ENCODE measurements around the gene KLF7.
A peak's percentile ranks its signal among the peaks of the same experiment; 100 is the strongest.

KLF7 gene

GRCh38 chr2:207107551-207107950 is 58.2 kb downstream of the KLF7 start:
- Histone ChIP-seq H3K27ac (ENCODE audit: poor library complexity, severe bottlenecking) (no peak overlapping the region), H3K9me3 (ENCODE audit: severe bottlenecking) (no peaks in the 10 kb centered on the region), H3K27me3 (ENCODE audit: insufficient read depth, poor library complexity, severe bottlenecking) (no peaks in the 10 kb centered on the region), H3K4me3 (ENCODE audit: severe bottlenecking) (no peak overlapping the region), H3K4me1 (ENCODE audit: insufficient read depth, poor library complexity, severe bottlenecking) (no peaks in the 10 kb centered on the region), H3K36me3 (ENCODE audit: low read depth) (peaks cover 100% of the 10 kb centered on the region)
- no peak for TF ChIP-seq CTCF (IDR thresholded peaks at IDR 0.05; ENCODE audit: poor library complexity, severe bottlenecking)
- no peak for ATAC-seq (ENCODE audit: low read depth)
- no peak for DNase-seq (ENCODE audit: low spot score)

- no peak for DNase-seq (ENCODE audit: low spot score)
- Histone ChIP-seq H3K4me3 (ENCODE audit: severe bottlenecking) (no peak overlapping the region), H3K36me3 (ENCODE audit: low read depth) (peaks cover 100% of the 10 kb centered on the region), H3K9me3 (ENCODE audit: severe bottlenecking) (no peaks in the 10 kb centered on the region), H3K27ac (ENCODE audit: poor library complexity, severe bottlenecking) (no peak overlapping the region), H3K27me3 (ENCODE audit: insufficient read depth, poor library complexity, severe bottlenecking) (no peaks in the 10 kb centered on the region), H3K4me1 (ENCODE audit: insufficient read depth, poor library complexity, severe bottlenecking) (no peaks in the 10 kb centered on the region)
- TF ChIP-seq CTCF (IDR thresholded peaks at IDR 0.05; ENCODE audit: poor library complexity, severe bottlenecking) = no peak
- ATAC-seq (ENCODE audit: low read depth) = no peak
These were observed 58.6 kb downstream of the KLF7 start for GRCh38 chr2:207107131-207107530.

- TF ChIP-seq CTCF (IDR thresholded peaks at IDR 0.05; ENCODE audit: poor library complexity, severe bottlenecking) = no peak
- peak; percentile 51; the same call in 2 of the 3 replicates for ATAC-seq (ENCODE audit: low read depth)
- H3K36me3 ChIP-seq (ENCODE audit: low read depth) = peaks cover 89% of the 10 kb centered on the region
- H3K4me3 ChIP-seq (ENCODE audit: severe bottlenecking) = no peak overlapping the region
- H3K27me3 ChIP-seq (ENCODE audit: insufficient read depth, poor library complexity, severe bottlenecking) = no peaks in the 10 kb centered on the region
- no peak overlapping the region for H3K27ac ChIP-seq (ENCODE audit: poor library complexity, severe bottlenecking)
- no peak for DNase-seq (ENCODE audit: low spot score)
- no peaks in the 10 kb centered on the region for H3K9me3 ChIP-seq (ENCODE audit: severe bottlenecking)
- H3K4me1 ChIP-seq (ENCODE audit: insufficient read depth, poor library complexity, severe bottlenecking) = no peaks in the 10 kb centered on the region
These were observed 62.6 kb downstream of the KLF7 start for GRCh38 chr2:207103132-207103531.

GRCh38 chr2:207101984-207102383 is 63.8 kb downstream of the KLF7 start:
- DNase-seq (ENCODE audit: low spot score) (no peak), ATAC-seq (ENCODE audit: low read depth) (no peak)
- TF ChIP-seq CTCF (IDR thresholded peaks at IDR 0.05; ENCODE audit: poor library complexity, severe bottlenecking) = no peak
- Histone ChIP-seq H3K27ac (ENCODE audit: poor library complexity, severe bottlenecking) (no peak overlapping the region), H3K4me3 (ENCODE audit: severe bottlenecking) (no peak overlapping the region), H3K9me3 (ENCODE audit: severe bottlenecking) (no peaks in the 10 kb centered on the region), H3K4me1 (ENCODE audit: insufficient read depth, poor library complexity, severe bottlenecking) (no peaks in the 10 kb centered on the region), H3K27me3 (ENCODE audit: insufficient read depth, poor library complexity, severe bottlenecking) (no peaks in the 10 kb centered on the region), H3K36me3 (ENCODE audit: low read depth) (peaks cover 89% of the 10 kb centered on the region)

DNA sequence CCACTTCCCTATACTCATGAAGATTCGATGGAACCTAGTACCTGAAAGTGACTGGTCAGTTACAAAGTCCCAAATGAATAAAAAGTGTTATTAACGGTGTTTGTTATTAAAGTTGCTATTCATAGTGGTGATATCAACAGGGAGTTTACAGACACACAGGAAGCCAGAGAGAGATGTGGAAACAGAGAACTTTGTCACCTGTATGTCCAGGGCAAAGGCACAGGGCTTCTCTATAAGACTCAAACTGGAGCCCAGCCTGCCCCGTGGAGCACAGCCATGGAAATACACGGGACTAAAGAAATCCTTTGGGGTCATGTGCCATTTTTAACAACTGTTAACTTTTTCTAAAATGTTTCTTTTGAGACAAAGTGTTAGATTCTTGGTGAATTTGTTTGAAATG is 68.5 kb downstream of the KLF7 start:
- TF ChIP-seq CTCF (IDR thresholded peaks at IDR 0.05; ENCODE audit: poor library complexity, severe bottlenecking) = no peak
- H3K4me3 ChIP-seq (ENCODE audit: severe bottlenecking) = no peak overlapping the region
- no peaks in the 10 kb centered on the region for H3K4me1 ChIP-seq (ENCODE audit: insufficient read depth, poor library complexity, severe bottlenecking)
- DNase-seq (ENCODE audit: low spot score) (no peak), ATAC-seq (ENCODE audit: low read depth) (no peak)
- H3K27ac ChIP-seq (ENCODE audit: poor library complexity, severe bottlenecking) = no peak overlapping the region
- H3K36me3 ChIP-seq (ENCODE audit: low read depth) = peaks cover 84% of the 10 kb centered on the region
- no peaks in the 10 kb centered on the region for H3K9me3 ChIP-seq (ENCODE audit: severe bottlenecking)
- H3K27me3 ChIP-seq (ENCODE audit: insufficient read depth, poor library complexity, severe bottlenecking) = no peaks in the 10 kb centered on the region
